Left renal cortex interstitium (tissue), 4 donors: Measurements from ENCODE around the gene ZNF839. TPM values are rescaled to one million over a fixed set of nuclear protein-coding genes. Genes with fewer than 3 reads are reported as not detected.
"Not testable (repeated sequence)": the region's sequence is repeated elsewhere in the genome, so short reads cannot be mapped to it uniquely, and the experiment has no call there.

ENCODE experiments used
- DNase-seq, 4 donors: peaks; one replicate each; pipeline ENCODE4 v3.0.0-alpha.2; 2013; ENCODE audit warnings: low read depth in 4 of 4, low spot score in 2 of 4, missing footprints in 1 of 4
- polyA plus RNA-seq, 4 donors: library from polyadenylated mRNA; unstranded; fragments of 120-200 nt; gene quantifications; one replicate each; pipeline ENCODE4 v1.2.1, GENCODE V29; 2013; ENCODE audit not compliant: insufficient read length in 4 of 4

ZNF839 gene
- polyA plus RNA-seq, 4 donors = 13.3 to 21.5 (median 17.6) TPM

DNA sequence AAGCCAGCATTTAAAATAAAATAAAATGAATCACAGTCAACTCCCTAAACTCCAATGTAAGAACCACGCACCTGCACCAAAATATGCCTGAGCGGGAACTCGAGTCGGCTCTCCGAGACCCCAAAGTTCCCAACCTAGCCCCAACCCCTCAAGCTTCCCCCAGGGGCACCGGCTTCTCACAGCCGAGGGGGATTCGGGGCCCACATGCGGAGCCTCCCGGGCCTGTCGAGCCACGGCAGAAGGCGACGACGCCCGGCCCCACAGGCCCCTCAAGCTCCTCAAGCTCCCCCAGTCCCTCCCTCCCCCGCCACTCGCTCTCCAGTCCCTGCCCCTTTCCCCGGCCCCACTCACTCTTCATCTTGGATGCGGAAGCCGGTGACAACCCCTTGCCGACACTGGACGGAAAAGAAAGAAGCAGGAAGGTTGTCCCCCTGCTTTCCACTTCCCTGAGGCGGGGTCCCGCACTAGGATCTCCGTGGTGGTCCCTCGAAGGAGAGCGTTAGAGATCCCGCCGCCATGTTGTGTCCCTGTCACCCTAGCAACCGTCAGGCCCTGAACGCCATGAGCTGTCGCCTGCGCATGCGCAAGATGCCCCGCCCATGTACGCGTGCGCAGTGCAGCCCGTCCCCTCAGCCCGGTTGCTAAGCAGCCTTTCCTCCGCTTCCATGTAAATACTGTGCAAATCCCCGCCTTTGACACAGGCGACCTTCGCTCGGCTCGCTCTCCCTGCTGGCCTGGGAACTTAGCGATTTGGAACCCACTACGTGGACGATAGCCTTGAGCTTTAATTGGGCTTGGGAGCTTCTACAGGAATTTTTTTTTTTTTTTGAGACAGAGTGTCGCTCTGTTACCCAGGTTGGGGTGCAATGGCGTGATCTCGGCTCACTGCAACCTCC, 14.7 kb upstream of the ZNF839 start, which contains the start of gene MOK:
MOK (minus strand) TSS at position 554 of the 896 bp plus-strand sequence; CDS start at position 358, 196 bp downstream.
- DNase-seq = peak; percentile 91 to 98 (median 98)

DNA sequence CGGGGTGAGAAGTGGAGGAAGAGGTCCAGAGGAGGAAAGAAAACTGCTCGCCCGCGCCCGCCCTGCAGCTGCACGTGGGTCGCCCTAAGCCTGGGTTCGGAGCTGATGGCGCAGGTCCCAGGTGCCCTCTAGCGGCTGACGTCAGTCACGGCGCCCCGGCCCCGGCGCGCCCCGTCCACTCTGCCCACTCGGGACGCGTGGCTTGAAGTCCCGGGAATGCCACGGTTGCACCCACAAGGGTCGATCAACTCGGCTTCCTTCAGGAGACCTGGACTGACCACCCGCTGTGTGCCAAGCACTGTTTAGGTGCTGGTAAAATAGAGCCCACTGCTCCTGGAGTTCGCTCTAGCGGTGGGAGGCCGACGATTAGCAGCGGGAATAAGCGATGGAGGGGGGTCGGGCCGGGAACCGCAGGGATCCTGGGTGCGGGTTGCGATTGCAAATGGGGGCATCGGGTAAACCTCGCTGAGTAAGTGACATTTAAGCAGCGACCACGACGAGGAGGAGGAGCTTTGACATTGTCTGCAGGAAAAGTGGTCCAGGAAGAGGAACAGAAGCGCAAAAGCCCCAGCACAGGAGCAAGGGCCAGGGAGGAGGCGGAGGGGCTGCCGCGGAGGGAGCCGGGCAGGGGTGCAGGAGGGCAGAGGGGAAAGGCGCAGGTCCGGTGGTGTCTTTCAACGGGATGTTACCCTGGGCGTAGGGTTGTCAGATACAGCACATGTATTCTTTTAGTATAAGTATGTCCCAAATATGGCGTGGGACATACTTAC, 5.1 kb upstream of the ZNF839 start:
- DNase-seq = peak in 3 of 4 donors; percentile 68 to 74 (median 71)

DNA sequence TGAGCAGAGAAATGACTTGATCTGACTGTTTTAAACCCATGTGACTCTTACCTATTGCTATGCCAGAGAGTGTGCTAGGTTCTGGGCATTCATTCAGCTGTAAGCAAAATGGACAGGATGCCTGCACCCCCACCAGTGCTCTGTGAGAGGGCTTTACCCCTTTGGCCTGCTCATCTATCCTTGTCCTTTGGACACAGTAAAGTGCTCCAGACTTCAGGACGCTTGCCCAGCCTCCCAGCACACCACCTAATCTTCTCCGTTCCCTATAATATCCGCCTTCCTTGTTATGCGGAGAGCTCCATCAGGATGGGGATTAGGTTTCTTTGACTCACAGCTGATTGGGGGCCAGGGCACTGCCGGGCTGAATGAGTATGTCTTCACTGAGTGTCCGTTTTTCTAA, 4.4 kb upstream of the ZNF839 start:
- no peak for DNase-seq

DNA sequence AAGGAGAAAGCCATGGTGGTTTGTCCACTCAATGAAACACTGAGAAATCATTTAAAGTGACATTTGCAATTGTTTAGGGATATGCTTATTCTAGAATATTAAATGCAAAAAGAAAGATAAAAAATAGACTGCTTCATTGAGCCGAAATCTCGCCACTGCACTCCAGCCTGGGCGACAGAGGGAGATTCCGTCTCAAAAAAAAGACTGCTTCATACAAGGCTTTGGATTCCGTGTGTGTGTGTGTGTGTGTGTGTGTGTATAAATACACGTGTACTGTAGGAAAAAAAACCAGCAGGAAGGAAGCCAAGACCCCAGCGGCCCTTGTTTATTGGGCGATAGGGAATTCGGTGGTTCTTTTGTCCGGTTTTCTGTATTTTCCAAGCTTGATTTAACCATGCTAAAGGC, 3.2 kb upstream of the ZNF839 start:
- peak in 3 of 4 donors; percentile 50 to 63 (median 60) for DNase-seq

DNA sequence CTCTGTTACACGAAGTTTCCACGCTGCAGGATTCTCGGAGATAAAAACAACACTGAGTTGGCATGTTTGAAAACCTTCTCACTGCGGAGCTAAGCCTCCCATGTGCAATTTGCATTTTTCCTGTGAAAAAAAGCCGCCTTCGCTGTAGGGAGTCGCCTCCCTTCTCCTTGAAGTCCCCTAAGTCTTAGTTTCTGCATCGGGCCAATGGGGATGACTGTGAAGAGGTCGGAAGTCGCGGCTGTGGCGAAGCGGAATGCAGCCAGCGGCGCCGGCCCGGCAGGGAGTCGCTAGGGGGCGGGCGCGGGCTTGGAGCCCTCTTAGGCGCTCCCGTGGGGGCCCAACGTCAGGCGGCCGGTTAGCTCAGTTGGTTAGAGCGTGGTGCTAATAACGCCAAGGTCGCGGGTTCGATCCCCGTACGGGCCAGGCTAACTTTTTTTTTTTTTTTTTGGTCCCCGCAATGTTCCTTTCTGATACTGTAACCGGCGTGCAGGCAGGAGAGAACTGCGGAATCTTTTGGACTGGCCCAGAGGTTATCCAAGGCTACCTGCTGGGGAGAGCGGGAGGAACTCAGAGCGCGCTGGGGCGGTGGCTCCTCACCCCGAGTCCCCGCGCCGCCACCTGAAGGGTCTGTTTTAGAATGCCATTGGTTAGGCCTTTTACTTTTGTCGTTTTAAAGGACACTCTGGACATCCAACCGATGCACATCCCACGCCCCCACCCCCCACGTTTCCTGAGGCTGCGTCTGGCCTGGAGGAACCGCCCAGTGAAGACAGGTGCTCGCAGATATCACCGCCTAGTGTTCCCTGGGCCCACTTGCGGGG, 2.6 kb upstream of the ZNF839 start:
- DNase-seq = peak; percentile 77 to 86 (median 84)

DNA sequence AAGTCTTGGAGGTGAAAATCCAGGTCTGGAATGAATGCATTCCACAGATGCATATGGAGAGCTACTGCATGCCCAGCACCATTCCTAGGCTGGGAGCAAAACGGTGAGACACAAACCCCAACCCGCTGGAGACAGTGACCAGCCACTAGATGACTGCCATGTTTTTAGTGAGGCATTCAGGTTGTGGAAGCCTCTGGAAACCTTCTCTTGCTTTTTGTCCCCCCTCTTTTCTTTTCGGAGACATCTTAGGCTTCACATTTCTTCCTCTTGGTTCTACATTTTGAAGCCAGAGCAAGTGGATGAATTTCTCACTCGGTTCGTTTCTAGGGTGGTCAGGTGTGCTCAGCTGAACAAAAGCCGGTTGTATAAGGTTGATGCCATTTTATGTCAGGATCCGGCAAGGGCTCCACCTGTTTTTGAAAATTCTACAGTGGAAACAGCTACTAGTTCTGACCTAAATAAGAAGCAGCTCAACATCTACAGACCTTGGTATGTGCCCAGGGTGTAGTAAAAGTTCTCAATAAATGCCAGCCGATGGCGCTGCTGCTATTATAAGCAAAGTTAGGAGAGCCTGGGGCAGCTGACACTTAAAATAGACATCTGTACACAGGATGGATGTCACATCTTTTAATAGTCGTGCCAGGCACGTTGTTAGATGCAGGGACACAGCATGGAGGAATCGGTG, 1.8 kb upstream of the ZNF839 start:
- DNase-seq = no peak

DNA sequence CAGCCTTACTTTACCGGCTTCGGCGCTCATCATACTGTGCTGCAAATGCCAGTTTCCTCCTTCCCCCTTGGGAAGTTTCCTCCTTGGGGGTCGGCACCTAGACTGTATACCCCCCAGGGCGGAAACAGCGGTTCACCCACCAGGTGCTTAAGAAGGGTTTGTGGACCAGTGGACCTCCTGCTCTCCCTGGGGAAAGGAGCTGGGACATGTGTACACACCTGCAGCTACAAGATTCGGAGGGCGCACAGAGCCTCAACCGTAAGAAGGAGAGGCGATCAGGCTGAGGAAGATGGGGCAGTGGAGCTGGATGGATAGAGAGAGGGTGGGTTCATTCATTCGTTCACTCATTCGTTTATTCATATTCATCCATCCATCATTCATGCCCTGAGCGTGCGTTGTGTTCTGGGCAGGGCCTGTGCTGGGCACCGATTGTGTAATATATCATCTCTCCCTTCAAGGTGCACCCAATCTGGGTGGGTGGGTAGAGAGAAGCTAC, 717 bp upstream of the ZNF839 start:
- no peak for DNase-seq

DNA sequence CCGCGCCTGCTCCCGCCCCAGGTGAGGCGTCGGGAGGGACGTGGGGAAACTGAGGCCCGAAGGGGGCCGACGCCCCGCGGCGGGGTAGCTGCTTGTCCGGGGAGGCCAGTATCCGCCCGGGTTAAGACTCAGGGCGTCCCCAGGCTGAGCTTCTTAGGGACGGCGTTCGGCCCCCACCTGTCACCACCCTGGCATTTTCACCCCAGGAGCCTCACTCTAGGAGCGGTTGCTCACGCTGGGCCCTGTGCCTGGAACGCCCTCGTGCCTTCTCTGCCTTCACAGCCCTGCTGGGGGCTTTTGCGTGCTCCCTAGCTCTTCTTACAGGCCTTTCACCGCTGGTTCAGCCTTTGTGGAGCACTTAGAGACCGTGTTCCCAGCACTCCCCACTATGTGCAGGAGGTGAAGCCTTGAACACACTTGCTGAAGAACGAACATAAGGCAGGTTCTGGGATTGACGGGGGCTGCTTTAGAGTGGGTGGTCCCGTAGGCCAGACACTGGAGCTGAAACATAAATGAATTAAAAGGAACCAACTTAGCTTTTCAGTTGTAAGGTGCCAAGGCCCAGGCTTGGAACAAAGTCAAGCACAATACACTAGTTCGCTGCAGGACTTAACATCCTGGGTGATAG, 601 bp downstream of the ZNF839 start:
- DNase-seq = no peak

DNA sequence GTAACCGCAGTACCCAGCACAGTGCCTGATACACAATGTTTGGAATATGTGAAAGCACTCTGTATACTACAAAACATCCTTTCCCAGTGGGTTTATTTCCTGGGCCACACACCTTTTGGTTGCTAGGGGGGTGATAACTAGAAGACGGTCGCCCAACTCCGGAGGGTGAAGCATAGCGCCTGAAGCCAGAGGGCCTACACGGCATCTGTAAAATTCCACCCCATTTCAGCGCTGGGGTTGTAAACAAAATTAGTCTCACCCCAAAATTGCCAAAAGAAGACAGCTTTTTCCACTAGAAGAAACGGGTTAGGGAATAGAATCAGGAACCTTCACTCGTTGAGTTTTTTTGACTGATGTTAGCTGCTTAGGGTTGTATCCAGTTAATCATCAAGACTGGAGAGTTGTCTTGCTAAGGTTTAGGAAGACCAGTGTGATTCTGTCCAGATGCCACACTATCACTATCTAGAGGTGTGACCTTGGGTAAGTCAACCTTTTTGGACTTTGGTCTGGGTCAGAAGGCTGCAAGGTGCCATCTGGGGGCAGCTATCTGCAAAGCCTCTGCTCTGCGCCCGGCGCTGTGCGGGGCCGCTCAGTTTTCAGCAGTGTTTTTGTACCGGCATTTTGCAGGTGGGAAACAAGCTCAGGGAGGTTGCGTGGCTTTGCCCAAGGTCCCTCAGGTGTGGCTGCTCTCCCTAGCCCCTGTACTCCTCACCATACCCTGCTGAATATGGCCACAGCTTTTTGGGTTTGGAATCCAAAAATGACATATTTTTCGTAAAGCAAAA, 1.3 kb downstream of the ZNF839 start:
- DNase-seq = no peak

DNA sequence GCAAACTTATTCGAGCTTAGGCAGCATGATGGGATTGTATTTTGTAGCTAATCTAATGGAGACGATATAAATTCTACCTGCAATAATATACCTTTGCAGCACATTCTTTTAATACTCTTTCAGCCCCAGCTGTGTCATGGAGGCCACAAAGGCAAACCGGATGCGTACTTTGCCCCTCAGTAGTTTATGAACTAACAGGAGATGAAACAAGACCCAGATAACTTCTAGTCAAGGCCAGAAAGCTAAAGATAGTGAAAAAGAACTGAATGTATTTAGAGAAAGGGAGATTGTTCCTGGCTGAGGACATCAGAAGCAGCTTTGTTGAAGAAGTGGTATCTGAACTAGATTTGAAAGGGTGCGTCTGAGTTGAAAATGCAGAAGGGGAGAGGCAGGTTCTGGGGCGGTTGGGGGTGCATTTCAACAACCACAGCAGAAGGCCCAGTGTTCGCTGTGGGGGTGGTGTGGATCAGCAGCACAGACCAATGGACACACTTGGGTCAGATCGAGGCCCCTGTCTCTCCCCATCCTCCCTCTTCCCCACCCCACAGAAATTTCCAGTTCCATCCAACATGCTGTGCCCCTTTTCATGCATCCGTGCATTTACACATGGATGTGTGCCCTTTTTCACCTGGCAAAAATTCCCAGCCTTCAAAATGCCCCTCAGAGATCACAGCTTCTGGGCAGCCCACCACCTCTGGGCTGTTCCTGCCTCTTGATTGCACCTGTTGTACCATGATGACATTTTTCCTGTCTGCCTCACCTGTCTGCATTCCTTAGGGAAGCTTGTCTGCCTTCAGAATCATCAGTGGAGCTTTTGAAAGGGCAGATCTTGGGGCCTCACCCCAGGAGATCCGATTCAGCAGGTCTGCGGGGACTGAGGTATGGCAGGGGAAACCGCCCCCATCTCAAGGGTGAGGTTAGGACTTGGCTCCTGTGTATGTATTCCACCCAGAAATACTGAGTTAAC, 2.2 kb downstream of the ZNF839 start:
- DNase-seq = no peak

DNA sequence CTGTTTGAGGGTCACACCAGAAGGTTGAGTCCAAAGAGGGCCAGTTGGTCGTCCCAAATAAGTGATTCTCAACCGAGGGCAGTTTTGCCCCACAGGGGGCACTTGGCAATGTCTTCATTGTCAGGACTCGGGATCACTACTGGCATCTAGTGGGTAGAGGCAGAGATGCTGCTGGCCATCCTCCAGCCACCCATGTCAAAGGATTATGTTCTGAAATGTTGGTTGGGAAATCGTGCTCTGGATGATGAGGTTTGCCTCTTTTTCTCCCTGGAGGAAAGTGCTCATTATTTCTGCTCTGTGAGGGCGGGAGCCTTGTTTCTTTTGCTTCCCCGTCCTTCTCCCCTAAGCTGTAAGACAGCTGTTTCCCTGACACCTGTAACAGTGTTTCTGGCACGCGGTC, 3.6 kb downstream of the ZNF839 start:
- DNase-seq = no peak

DNA sequence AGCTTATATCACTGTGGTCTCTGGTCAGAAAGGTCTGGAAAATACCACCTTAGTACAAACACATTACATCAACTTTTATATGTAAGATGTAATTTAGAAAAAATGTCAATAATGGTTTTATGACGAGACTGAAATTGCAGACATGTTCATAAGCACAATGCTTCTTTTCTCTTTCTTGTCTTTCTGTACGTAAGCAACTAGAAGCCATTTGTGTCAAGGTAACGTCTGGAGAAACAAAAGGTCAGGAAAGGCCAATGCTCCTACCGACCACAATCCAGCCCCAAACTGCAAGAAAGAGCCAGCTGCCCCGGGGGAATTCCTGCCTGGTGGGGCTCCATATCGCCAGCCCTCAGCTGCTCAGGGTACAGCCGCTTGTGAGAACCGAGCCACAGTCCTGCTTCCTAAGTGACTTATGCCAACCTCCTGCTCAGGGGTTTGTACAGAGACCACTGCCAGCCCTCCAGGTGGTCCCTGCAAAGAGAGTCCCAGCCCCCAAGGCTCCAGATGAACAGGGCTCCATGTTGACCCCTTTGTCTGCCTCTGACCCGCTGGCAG, 6.3 kb downstream of the ZNF839 start:
- DNase-seq = no peak

DNA sequence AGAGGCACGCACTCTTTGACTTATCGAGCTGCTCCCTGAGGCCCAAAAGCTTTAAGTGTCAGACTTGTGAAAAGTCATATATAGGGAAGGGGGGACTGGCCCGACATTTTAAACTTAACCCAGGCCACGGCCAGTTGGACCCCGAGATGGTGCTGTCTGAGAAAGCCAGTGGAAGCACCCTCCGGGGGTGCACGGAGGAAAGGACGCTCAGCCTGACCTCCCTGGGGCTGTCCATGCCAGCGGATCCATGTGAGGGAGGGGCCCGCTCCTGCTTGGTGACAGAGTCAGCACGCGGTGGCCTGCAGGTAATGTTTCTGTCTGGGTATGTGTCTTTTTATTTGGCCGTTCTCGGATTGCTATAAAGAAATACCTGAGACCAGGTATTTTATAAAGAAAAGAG, 7.0 kb downstream of the ZNF839 start:
- no peak for DNase-seq

DNA sequence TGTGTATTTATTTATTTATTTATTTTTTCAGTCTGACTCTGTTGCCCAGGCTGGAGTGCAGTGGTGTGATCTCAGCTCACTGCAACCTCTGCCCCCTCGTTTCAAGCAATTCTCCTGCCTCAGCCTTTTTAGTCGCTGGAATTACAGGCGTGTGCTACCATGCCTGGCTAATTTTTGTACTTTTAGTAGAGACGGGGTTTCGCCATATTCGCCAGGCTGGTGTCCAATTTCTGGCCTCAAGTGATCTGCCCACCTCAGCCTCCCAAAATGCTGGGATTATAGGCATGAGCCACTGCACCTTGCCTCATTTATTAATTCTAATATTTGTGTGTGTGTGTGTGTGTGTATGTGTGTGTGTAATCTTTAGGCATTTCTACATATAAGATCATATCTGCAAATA, 9.8 kb downstream of the ZNF839 start:
- not testable (repeated sequence) for DNase-seq

DNA sequence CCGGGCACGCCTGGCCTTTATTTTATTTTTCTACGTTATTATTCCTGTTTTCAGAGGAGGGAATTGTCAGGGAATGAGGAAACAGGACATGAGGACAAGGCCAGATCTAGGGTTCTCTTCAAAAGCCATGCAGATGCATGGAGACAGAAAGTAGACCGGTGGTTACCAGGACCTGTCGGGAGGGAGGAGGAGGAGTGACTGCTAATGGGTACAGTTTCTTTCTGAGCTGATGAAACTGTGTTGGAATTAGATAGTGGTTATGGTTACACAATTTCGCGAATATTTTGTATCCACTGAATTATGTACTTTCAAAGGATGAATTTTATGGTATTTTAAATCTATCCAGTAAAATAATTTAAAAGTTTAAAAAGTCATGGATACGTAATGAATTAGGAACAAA, 11.3 kb downstream of the ZNF839 start:
- DNase-seq = no peak

DNA sequence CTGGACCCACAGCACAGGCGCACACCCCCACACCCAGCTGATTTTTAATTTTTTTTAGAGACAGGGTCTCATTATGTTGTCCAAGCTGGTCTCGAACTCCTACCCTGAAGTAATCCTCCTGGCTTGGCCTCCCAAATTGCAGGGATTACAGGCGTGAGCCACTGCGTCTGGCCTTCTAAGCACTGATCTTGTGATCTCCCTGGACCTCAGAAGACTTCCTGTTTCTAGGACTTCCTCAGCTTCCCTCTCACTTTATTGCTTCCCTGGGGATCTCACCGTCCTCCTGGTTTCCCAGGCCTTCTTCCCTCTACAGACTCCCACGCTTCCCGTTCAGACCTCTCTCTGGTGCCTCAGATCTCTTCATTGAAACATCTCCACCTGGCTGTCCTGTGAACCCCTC, 13.8 kb downstream of the ZNF839 start:
- no peak for DNase-seq
